Hepatocyte (in vitro differentiated cells): ENCODE results near the gene ARFGAP1. TPM values are rescaled to one million over a fixed set of nuclear protein-coding genes. Genes with fewer than 3 reads are reported as not detected.

ENCODE experiments used
- DNase-seq: peaks from one replicate; pipeline ENCODE4 v3.0.0-alpha.2; 2016; ENCODE audit warnings: low spot score
- H2AFZ ChIP-seq: fragments of 200-600 bp; sonication (generic); 2 replicates; pipeline ENCODE4 v1.6.0; 2016; ENCODE audit warnings: antibody characterized with exemption, mild to moderate bottlenecking
- H3K27ac ChIP-seq: fragments of 200-600 bp; sonication (generic); 2 replicates; pipeline ENCODE4 v1.5.1; 2016; ENCODE audit warnings: mild to moderate bottlenecking
- H3K27me3 ChIP-seq: fragments of 200-600 bp; sonication (generic); 2 replicates; pipeline ENCODE4 v1.6.1; 2016
- H3K36me3 ChIP-seq: fragments of 200-600 bp; sonication (generic); replicated peaks from 2 replicates; pipeline ENCODE4 v1.5.1; 2016; ENCODE audit warnings: low read depth; ENCODE audit not compliant: insufficient read depth
- H3K4me1 ChIP-seq: fragments of 200-600 bp; sonication (generic); 2 replicates; pipeline ENCODE4 v1.5.1; 2016; ENCODE audit warnings: mild to moderate bottlenecking, moderate library complexity; ENCODE audit not compliant: insufficient read depth
- H3K4me2 ChIP-seq: fragments of 200-600 bp; sonication (generic); 2 replicates; pipeline ENCODE4 v1.6.0; 2016
- H3K4me3 ChIP-seq: fragments of 200-600 bp; sonication (generic); 2 replicates; pipeline ENCODE4 v1.5.1; 2016; ENCODE audit warnings: mild to moderate bottlenecking
- H3K79me2 ChIP-seq: fragments of 200-600 bp; sonication (generic); 2 replicates; pipeline ENCODE4 v1.6.0; 2017; ENCODE audit warnings: mild to moderate bottlenecking
- H3K9me2 ChIP-seq: fragments of 200-600 bp; sonication (generic); replicated peaks from 2 replicates; pipeline ENCODE4 v1.6.0; 2017; ENCODE audit warnings: mild to moderate bottlenecking; ENCODE audit not compliant: insufficient read depth
- H3K9me3 ChIP-seq: fragments of 200-600 bp; sonication (generic); 2 replicates; pipeline ENCODE4 v1.5.1; 2016; ENCODE audit warnings: low read depth, mild to moderate bottlenecking
- H4K20me1 ChIP-seq: fragments of 200-600 bp; sonication (generic); 2 replicates; pipeline ENCODE4 v1.6.0; 2016; ENCODE audit warnings: mild to moderate bottlenecking; ENCODE audit not compliant: insufficient read depth, poor library complexity, severe bottlenecking
- CTCF ChIP-seq: fragments of 200-600 bp; sonication (generic); IDR thresholded peaks from 2 replicates; pipeline ENCODE4 v1.5.1; 2016; ENCODE audit warnings: antibody characterized with exemption, mild to moderate bottlenecking; ENCODE audit not compliant: poor library complexity
- EZH2 ChIP-seq: fragments of 200-600 bp; sonication (generic); IDR thresholded peaks from 2 replicates; pipeline ENCODE4 v1.6.1; 2016; ENCODE audit warnings: antibody characterized with exemption, mild to moderate bottlenecking, borderline replicate concordance
- EZH2phosphoT487 ChIP-seq: fragments of 200-600 bp; sonication (generic); IDR thresholded peaks from one replicate; pipeline ENCODE4 v1.6.1; 2018; ENCODE audit warnings: antibody characterized with exemption, mild to moderate bottlenecking, low read depth, moderate library complexity; ENCODE audit not compliant: unreplicated experiment, severe bottlenecking
- WGBS: methylation state at CpG from one replicate; pipeline ENCODE4 v1.1.6; 2016; ENCODE audit warnings: low lambda C conversion rate; ENCODE audit errors: missing lambda C conversion rate; 5-methylcytosine and 5-hydroxymethylcytosine counted together
- polyA plus RNA-seq: library from polyadenylated mRNA; unstranded; fragments of >200 nt; fragmentation: Nextera tagmentation; extraction: Ambion mirVana; gene quantifications from 2 replicates; pipeline ENCODE4 v1.2.1, GENCODE V29; 2016
- total RNA-seq: library from RNA; depleted of rRNA; stranded (reverse); fragments of >200 nt; gene quantifications from 2 replicates; pipeline ENCODE4 v1.2.3, GENCODE V29; 2014

Gene ARFGAP1
- total and polyA plus RNA-seq, 2 experiments from 2014 or later = 78.2 to 99.0 TPM

GRCh38 chr20:63292904-63293303 is 20.3 kb downstream of the ARFGAP1 start, which contains the start of gene COL20A1:
TSS of gene COL20A1 (plus strand) at chr20:63293186. CDS start at chr20:63295108, 1,922 bp downstream.
- peaks cover 3% of the 10 kb centered on the region for H3K4me1 ChIP-seq
- 69% methylated on average over 7 of the region's 7 CpGs for WGBS
- peaks cover 10% of the 10 kb centered on the region for H3K27me3 ChIP-seq

GRCh38 chr20:63293456-63293855 is 20.8 kb downstream of the ARFGAP1 start:
- H3K27ac ChIP-seq = no peak overlapping the region
- TF ChIP-seq CTCF (no peak), EZH2phosphoT487 (no peak), EZH2 (no peak)
- WGBS = 86% methylated on average over 11 of the region's 11 CpGs

More at GRCh38 chr20:63292904-63293303, 20.3 kb downstream of the ARFGAP1 start, which contains the start of gene COL20A1:
- TF ChIP-seq EZH2 (no peak), EZH2phosphoT487 (no peak), CTCF (no peak)
- H3K4me3 ChIP-seq = no peak within 1 kb of the TSS
- no peaks in the 10 kb centered on the region for H3K79me2 ChIP-seq
- H3K4me2 ChIP-seq = no peak within 1 kb of the TSS
- no peaks in the 10 kb centered on the region for H4K20me1 ChIP-seq
- no peaks in the 10 kb centered on the region for H3K36me3 ChIP-seq
- no peak within 1 kb of the TSS for H2AFZ ChIP-seq
- H3K9me3 ChIP-seq = no peaks in the 10 kb centered on the region
- H3K27ac ChIP-seq = no peak within 1 kb of the TSS
- H3K9me2 ChIP-seq = no peaks in the 10 kb centered on the region
- no peak for DNase-seq

GRCh38 chr20:63293871-63294535 is 21.4 kb downstream of the ARFGAP1 start:
- no peaks in the 10 kb centered on the region for H4K20me1 ChIP-seq
- WGBS = 48% methylated on average over 9 of the region's 22 CpGs
- peaks cover 10% of the 10 kb centered on the region for H3K27me3 ChIP-seq
- H3K4me1 ChIP-seq = peaks cover 3% of the 10 kb centered on the region
- no peaks in the 10 kb centered on the region for H3K79me2 ChIP-seq
- no peak for DNase-seq
- no peaks in the 10 kb centered on the region for H3K9me2 ChIP-seq
- no peaks in the 10 kb centered on the region for H3K36me3 ChIP-seq
- H3K9me3 ChIP-seq = no peaks in the 10 kb centered on the region
- H3K4me2 ChIP-seq = no peak overlapping the region
- no peak for TF ChIP-seq CTCF
- no peak for TF ChIP-seq EZH2phosphoT487
- TF ChIP-seq EZH2 = no peak
- no peak overlapping the region for H3K27ac ChIP-seq
- no peak overlapping the region for H3K4me3 ChIP-seq
- no peak overlapping the region for H2AFZ ChIP-seq

More at GRCh38 chr20:63293456-63293855, 20.8 kb downstream of the ARFGAP1 start:
- Histone ChIP-seq H2AFZ (no peak overlapping the region), H3K4me1 (peaks cover 3% of the 10 kb centered on the region), H3K9me3 (no peaks in the 10 kb centered on the region), H4K20me1 (no peaks in the 10 kb centered on the region), H3K79me2 (no peaks in the 10 kb centered on the region), H3K9me2 (no peaks in the 10 kb centered on the region), H3K4me3 (no peak overlapping the region), H3K36me3 (no peaks in the 10 kb centered on the region), H3K27me3 (peaks cover 10% of the 10 kb centered on the region), H3K4me2 (no peak overlapping the region)
- DNase-seq = no peak
